ENCODE results near the gene MRPL44. TPM values are rescaled to one million over a fixed set of nuclear protein-coding genes. Genes with fewer than 3 reads are reported as not detected.

MRPL44 gene
- total and polyA plus RNA-seq, 2 of the 13 experiments (the other 11 are each of a cell fraction or from before 2014, with no cell fraction given), result 38.4 to 78.0 TPM

- TF ChIP-seq GABPA (IDR thresholded peaks at IDR 0.05; ENCODE audit: low read depth, low read length) (no peak), GABPA (CRISPR knock-in tag; IDR thresholded peaks at IDR 0.05; ENCODE audit: low read depth) (peak; percentile 18; the same call in 1 of the 2 replicates), HDAC1 (CRISPR knock-in tag; IDR thresholded peaks at IDR 0.05) (peak; percentile 55), MBNL3 (CRISPR knock-in tag; conservative IDR thresholded peaks at IDR 0.05) (no peak), IRF9 (CRISPR knock-in tag; IDR thresholded peaks at IDR 0.05; ENCODE audit: borderline replicate concordance) (no peak), FOSL2 (CRISPR knock-in tag; IDR thresholded peaks at IDR 0.05) (peak; percentile 43), SOX6 (IDR thresholded peaks at IDR 0.05) (no peak), SOX6 (CRISPR knock-in tag; IDR thresholded peaks at IDR 0.05) (peak; percentile 55), TCF12 (IDR thresholded peaks at IDR 0.05) (no peak), TCF12 (CRISPR knock-in tag; IDR thresholded peaks at IDR 0.05) (no peak), ESRRA (CRISPR knock-in tag; IDR thresholded peaks at IDR 0.05; ENCODE audit: low read depth) (peak; percentile 91; the same call in 1 of the 2 replicates), MIXL1 (CRISPR knock-in tag; IDR thresholded peaks at IDR 0.05) (0 out of 2 replicates have a peak, but pooled peaks have one; percentile 17), AHDC1 (CRISPR knock-in tag; IDR thresholded peaks at IDR 0.05; ENCODE audit: borderline replicate concordance) (peak; percentile 83; the same call in 1 of the 2 replicates), NR2F2 (IDR thresholded peaks at IDR 0.05; ENCODE audit: borderline replicate concordance, low read depth) (0 out of 2 replicates have a peak, but pooled peaks have one; percentile 31), ZNF609 (CRISPR knock-in tag; IDR thresholded peaks at IDR 0.05; ENCODE audit: borderline replicate concordance) (peak; percentile 21; the same call in 1 of the 2 replicates), SKI (IDR thresholded peaks at IDR 0.05; ENCODE audit: partially characterized antibody) (no peak), GATAD1 (CRISPR knock-in tag; IDR thresholded peaks at IDR 0.05) (no peak), GFI1 (CRISPR knock-in tag; IDR thresholded peaks at IDR 0.05; ENCODE audit: borderline replicate concordance) (peak; percentile 74; the same call in 1 of the 2 replicates), IRF2 (CRISPR knock-in tag; IDR thresholded peaks at IDR 0.05) (0 out of 2 replicates have a peak, but pooled peaks have one; percentile 16), ZNF24 (IDR thresholded peaks at IDR 0.05) (no peak)
Measured at GRCh38 chr2:223972656-223973102, 15.4 kb downstream of the MRPL44 start (continued).

Data from HepG2 (cell line).